NCI-H774 (cell line): ENCODE data around the gene POLR2C.

ENCODE experiments used
- DNase-seq: peaks from one replicate; lab custom pipeline; 2025; lab: John Stamatoyannopoulos, UW

The POLR2C gene

GRCh38 chr16:57504001-57504400, 41.5 kb downstream of the POLR2C start:
- no peak for DNase-seq

GRCh38 chr16:57504491-57504890, 42.0 kb downstream of the POLR2C start:
- no peak for DNase-seq

DNA sequence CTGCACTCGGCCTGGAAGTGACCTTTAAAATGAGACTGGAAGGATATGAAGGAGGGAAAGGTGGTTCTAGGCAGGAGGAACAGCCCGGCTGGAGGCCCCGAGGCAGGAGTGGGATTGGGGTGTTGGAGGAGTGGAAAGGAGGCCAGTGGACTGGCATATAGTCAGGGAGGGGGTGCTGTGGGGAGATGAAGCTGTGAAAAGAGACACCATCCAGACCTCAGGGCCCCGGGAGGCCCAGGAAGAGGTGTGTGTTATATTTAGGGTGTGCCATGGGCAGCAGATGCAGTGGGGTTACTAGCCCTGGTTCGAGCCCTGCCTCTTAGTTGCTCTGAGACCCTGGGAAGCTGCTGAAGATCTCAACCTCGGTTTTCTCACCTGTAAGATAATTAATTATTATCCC, 42.7 kb downstream of the POLR2C start:
- DNase-seq = no peak

GRCh38 chr16:57507136-57508034, 44.9 kb downstream of the POLR2C start:
- DNase-seq = no peak

DNA sequence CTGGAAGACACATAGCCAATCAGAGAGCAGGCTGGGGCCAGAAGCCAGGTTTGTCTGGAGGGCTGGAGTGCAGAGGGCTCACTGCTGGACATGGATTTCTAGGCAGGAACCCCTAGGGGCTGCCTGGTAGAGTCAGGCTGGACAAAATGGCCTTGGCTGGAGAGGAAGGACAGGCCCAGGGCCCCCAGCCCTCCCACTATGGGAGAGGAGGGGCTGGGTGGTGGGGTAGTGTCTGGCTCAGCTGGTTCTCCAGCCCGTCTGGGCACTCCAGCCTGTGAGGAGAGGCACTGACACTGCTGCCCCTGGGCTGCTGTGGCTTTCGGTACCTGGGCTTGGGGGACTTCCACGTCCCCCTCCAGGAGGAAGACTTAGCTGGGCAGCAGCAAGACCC, 45.6 kb downstream of the POLR2C start:
- DNase-seq = no peak

DNA sequence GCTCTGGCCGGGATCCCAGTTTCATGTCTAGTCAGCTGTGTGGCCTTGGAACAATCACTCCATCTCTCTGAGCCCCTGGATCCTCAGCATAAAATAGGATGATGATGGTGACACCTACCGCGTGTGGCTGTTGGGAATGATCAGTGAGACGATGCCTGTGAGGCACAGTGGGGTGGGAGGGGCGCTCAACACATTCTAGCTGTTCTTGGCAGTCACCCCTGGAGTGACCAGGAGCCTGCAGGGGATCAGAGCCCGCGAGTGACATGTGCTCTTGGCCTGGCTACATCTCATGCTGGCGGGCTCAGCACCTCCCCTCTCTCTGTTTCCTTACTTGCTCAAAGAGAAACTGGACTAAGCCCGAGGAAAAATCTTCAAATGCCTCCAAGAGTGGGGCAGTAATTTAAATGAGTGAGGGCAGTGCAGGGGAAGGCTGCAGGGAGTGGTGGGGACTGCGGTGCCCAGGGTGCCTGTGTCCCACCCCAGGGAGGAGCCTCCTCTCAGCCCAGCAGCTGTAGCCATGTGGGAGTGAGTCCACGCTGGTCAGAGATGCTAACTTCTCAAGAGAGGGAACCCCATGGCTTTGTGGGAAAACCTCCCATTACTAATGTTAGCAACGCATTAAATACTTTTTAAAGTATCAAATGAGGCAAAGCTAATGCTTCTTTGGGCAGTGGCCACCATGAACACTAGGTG, 46.9 kb downstream of the POLR2C start:
- DNase-seq = no peak

GRCh38 chr16:57510016-57510871, 47.8 kb downstream of the POLR2C start:
- no peak for DNase-seq

GRCh38 chr16:57512296-57513001, 50.0 kb downstream of the POLR2C start:
- DNase-seq = no peak

GRCh38 chr16:57513371-57514102, 51.1 kb downstream of the POLR2C start:
- DNase-seq = no peak

DNA sequence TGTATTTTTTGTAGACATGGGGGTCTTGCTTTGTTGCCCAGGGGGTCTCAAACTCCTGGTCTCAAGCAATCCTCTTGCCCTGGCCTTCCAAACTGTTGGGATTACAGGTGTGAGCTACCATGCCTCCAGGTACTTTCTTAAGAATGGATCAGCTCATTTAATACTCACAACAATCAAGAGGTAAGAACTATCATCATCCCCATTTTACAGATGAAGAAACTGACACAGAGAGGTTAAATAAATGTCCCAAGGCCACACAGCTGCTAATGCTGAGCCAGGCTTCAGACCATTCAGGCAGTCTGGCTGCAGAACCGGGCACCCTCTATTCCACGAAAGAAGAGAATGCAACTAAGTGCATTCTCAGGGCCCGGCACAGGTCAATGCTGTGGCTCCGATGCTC, 51.9 kb downstream of the POLR2C start:
- no peak for DNase-seq

DNA sequence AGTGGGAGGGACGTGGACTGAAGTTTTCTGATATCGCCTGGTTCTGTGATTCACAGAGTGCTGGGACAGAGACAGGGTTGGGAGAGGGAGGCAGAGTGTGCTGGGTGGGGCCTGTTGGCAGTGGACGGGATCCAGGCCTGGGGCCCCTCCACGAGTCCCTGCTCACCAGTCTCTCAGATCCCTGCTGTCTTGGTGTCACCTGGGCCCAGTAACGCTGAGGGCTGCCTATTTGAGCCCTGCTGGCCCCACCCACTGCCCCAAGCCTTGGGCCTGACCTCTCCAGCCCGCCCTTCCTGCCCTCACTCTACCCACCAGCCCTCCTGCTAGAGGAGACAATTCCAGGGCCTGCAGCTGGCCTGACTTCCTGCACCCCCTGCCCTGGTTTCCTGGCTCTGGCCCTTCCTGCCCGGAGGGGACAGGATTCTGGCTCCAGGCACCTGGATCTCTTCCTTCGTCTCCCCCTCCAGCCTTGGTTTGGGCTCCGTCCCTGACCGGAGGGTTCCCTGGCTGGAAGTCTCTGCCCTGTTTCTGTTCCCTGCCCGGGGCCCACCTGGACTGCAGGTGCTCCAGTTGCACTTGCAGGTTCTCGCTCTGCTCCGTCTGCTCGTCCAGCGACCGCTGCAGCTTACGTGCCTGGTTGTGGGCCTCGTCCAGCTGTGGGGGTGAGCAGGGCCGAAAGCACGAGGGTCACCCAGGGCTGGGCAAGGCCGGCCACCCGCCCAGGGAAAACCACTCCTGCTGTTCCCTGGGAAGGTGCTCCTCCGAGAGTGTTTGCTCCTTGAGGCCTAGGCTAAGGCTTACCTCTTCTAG, 52.5 kb downstream of the POLR2C start:
- no peak for DNase-seq

- no peak for DNase-seq
These were observed 53.8 kb downstream of the POLR2C start for GRCh38 chr16:57516176-57516725.

DNA sequence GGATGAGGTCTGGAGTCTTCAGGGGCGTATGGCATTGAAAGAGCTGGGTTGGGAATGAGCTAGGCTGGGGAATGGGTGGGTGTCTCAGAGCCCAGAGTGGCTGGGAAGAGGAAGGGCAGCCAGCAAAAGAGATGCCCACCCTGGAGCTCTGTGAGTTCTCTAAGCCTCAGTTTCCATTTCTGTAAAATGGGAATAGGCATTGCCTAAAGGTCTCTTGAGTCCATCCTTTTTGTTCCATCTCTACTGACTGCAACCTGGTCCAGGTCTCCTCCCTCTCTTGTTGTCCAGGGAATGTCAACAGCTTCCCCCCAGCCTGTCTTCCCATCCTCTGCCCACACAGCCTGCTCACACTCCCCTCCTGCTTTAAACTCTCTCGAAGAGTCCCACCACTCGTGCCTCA, 54.3 kb downstream of the POLR2C start:
- DNase-seq = no peak

DNA sequence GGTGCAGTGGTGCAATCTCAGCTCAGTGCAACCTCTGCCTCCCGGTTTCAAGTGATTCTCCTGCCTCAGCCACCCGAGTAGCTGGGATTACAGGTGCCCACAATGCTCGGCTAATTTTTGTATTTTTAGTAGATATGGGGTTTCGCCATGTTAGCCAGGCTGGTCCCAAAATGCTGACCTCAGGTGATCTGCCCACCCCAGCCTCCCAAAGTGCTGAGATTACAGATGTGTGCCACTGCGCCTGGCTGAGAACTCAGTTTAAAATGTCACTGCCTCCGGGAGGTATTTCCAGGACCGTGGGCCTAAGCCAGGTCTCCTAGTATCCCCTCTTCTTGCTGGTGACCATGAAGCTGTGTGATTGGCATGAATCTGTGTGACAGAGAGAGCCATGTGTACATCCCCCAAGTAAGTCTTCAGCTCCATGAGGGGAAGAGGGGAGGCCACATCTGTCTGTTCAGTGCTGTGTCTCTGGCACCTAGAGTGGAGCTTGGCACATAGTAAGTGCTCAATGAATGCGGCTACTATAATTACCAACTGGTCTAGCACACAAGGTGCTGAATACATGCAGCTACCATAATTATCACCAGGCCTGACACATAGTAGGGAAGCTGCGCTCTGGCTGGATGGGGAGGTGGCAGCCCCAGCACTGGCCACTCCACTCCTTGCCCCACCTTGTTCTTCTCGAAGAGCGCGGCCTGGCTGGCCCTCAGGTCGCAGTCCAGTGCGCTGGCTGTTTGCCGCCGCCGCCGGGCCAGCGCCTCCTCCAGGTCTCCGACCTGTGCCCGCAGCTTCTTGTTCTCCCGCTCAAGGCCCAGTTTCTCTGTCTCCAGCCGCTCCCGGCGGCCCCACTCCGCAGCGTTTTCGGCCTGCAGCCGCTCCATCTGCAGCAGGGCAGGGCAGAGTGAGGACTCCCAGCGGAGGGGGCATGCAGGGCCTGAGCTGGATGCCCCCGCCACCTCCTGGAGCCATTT, 55.2 kb downstream of the POLR2C start:
- no peak for DNase-seq

- DNase-seq = no peak
These were observed 56.0 kb downstream of the POLR2C start for GRCh38 chr16:57518520-57518919.

- DNase-seq = no peak
These were observed 56.4 kb downstream of the POLR2C start for GRCh38 chr16:57518922-57519321.

- peak; percentile 47 for DNase-seq
These were observed 57.4 kb downstream of the POLR2C start for GRCh38 chr16:57519796-57520360.
